Activated B cell treated with CpG ODN at 0.5 μM for 24 hours (primary cell): Measurements from ENCODE around the gene SNX6. TPM values are rescaled to one million over a fixed set of nuclear protein-coding genes. Genes with fewer than 3 reads are reported as not detected.
"Not testable (repeated sequence)": the region's sequence is repeated elsewhere in the genome, so short reads cannot be mapped to it uniquely, and the experiment has no call there.

ENCODE experiments used
- ATAC-seq: fragments of 200-7000 bp; cut with Tn5 transposase; one replicate; pipeline ENCODE4 v1.10.0; 2021; ENCODE audit warnings: low read depth, mild to moderate bottlenecking, moderate library complexity
- CTCF ChIA-PET: fragments of 350-600 bp; sonication (Branson Sonifier 250); formaldehyde crosslinking; loops from one replicate; lab custom pipeline; 2021; ENCODE audit warnings: antibody characterized with exemption; lab: Charles Lee
- POLR2A ChIA-PET: fragments of 350-600 bp; sonication (Branson Sonifier 250); formaldehyde crosslinking; loops from one replicate; lab custom pipeline; 2021; ENCODE audit warnings: antibody characterized with exemption; lab: Charles Lee
- DNase-seq: peaks from one replicate; pipeline ENCODE4 v3.0.0; 2022
- H3K27ac Mint-ChIP-seq: one replicate; pipeline ENCODE4 v1.8.0; 2020; ENCODE audit warnings: mixed read lengths
- H3K27me3 Mint-ChIP-seq: one replicate; pipeline ENCODE4 v1.8.0; 2021; ENCODE audit warnings: mixed read lengths
- H3K36me3 Mint-ChIP-seq: one replicate; pipeline ENCODE4 v1.8.0; 2021; ENCODE audit warnings: low read depth, mixed read lengths
- H3K4me1 Mint-ChIP-seq: one replicate; pipeline ENCODE4 v1.8.0; 2021; ENCODE audit warnings: mixed read lengths
- H3K4me3 Mint-ChIP-seq: one replicate; pipeline ENCODE4 v1.8.0; 2020; ENCODE audit warnings: mild to moderate bottlenecking, mixed read lengths
- H3K9me3 Mint-ChIP-seq: one replicate; pipeline ENCODE4 v1.8.0; 2020; ENCODE audit warnings: mixed read lengths
- intact Hi-C: fragments of 100-400 bp; cut with micrococcal nuclease; formaldehyde crosslinking; loops from one replicate; pipeline ENCODE4 v1.15.1; 2024
- total RNA-seq: library from RNA; stranded (reverse); gene quantifications from 2 replicates; pipeline ENCODE4 v1.2.3, GENCODE V29; 2022
- TF ChIP-seq, protein P1 (sequence below): fragments of 200-600 bp; IDR thresholded peaks from one replicate; pipeline ENCODE4 v1.8.0; 2022; ENCODE audit warnings: antibody characterized with exemption, mild to moderate bottlenecking

The SNX6 gene
- total RNA-seq, 1 donor from 2014 or later, result 56.0 TPM

DNA sequence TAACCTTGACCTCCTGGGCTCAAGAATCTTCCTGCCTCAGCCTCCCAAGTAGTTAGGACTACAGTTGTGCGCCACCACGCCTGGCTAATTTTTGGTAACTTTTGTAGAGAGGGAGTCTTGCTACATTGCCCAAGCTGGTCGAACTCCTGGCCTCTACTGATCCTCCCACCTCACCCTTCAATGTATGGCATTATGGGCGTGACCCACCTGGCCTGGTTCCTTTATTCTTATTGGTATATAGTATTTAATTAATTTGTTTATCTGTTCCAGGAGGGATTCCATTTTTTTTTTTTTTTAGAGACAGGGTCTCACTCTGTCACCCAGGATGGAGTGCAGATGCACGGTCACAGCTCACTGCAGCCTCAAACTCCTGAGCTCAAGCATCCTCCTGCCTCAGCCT is 49.6 kb downstream of the SNX6 start:
- no peak for ATAC-seq
- Mint-ChIP-seq H3K27ac (no peak overlapping the region), H3K27me3 (no peaks in the 10 kb centered on the region), H3K4me1 (no peaks in the 10 kb centered on the region), H3K36me3 (peaks cover 61% of the 10 kb centered on the region), H3K9me3 (no peaks in the 10 kb centered on the region), H3K4me3 (no peak overlapping the region)
- CTCF ChIA-PET, result no interaction called here
- intact Hi-C loops, result no loop called here
- TF ChIP-seq, protein P1, sequence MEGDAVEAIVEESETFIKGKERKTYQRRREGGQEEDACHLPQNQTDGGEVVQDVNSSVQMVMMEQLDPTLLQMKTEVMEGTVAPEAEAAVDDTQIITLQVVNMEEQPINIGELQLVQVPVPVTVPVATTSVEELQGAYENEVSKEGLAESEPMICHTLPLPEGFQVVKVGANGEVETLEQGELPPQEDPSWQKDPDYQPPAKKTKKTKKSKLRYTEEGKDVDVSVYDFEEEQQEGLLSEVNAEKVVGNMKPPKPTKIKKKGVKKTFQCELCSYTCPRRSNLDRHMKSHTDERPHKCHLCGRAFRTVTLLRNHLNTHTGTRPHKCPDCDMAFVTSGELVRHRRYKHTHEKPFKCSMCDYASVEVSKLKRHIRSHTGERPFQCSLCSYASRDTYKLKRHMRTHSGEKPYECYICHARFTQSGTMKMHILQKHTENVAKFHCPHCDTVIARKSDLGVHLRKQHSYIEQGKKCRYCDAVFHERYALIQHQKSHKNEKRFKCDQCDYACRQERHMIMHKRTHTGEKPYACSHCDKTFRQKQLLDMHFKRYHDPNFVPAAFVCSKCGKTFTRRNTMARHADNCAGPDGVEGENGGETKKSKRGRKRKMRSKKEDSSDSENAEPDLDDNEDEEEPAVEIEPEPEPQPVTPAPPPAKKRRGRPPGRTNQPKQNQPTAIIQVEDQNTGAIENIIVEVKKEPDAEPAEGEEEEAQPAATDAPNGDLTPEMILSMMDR, result no peak
- POLR2A ChIA-PET, result no interaction called here
- DNase-seq, result no peak

DNA sequence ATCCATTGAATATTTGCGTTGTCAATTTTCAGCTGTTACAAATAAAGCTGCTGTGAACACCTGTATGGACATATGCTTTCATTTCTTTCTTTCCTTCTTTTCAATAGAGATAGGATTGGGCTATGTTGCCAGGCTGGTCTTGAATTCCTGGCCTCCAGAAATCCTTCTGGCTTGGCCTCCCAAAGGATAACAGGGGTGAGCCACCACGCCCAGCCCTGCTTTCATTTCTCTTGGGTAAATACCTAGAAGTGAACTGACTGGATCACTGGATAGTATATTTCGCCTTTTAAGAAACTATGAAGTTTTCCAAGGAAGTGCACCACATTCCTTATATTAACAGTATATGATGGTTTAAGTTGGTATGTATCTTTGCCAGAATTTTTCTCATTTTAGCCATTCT is 58.2 kb downstream of the SNX6 start:
- Mint-ChIP-seq H3K27me3 (no peaks in the 10 kb centered on the region), H3K36me3 (peaks cover 58% of the 10 kb centered on the region)
- CTCF ChIA-PET, result no interaction called here

DNA sequence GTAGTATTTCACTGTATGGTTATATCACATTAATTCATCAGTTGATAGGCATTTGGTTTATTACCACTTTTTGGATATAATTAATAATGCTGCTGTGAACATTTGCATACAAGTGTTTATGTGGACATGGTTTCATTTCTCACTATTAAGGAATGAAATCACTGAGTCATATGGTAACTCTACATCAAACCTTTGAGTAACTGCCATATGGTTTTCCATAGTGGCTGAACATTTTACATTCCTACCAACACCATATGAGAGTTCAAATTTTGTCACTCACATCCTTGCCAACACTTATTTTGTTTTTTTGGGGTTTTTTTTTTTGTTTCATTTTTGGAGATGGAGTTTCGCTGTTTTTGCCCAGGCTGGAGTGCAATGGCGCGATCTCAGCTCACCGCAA is 60.2 kb downstream of the SNX6 start:
- no peak for DNase-seq
- ChIA-PET CTCF (no interaction called here), POLR2A (no interaction called here)
- intact Hi-C loops, result no loop called here
- Mint-ChIP-seq H3K36me3 (peaks cover 59% of the 10 kb centered on the region), H3K27ac (no peak overlapping the region), H3K27me3 (no peaks in the 10 kb centered on the region), H3K9me3 (no peaks in the 10 kb centered on the region), H3K4me3 (no peak overlapping the region), H3K4me1 (no peaks in the 10 kb centered on the region)
- ATAC-seq, result no peak
- TF ChIP-seq, protein P1, result no peak

More for the DNA sequence above, 58.2 kb downstream of the SNX6 start:
- Mint-ChIP-seq H3K4me1 (no peaks in the 10 kb centered on the region), H3K9me3 (no peaks in the 10 kb centered on the region), H3K27ac (no peak overlapping the region), H3K4me3 (no peak overlapping the region)
- TF ChIP-seq, protein P1, result no peak
- intact Hi-C loops, result no loop called here
- ATAC-seq, result no peak
- POLR2A ChIA-PET, result no interaction called here
- DNase-seq, result no peak

DNA sequence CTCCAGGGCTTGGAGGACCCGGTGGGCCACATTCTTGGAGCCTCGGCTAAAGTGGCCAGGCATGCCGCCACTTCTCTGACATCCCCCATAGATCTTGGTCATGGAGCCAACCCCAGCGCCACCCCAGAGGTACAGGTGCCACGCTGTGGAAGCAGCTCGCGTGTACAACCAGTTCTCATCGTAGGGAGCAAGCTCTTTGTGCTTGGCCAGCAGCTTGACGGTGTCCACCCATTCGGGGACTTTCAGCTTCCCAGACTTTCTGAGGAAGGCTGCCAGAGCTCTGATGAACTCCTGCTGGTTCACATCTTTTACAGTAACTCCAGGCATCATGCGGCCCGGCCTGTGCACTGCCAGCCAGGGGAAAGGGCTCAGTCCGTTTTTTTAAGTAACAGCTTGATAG is 61.1 kb downstream of the SNX6 start:
- H3K4me1 Mint-ChIP-seq, result no peaks in the 10 kb centered on the region
- ChIA-PET CTCF (no interaction called here), POLR2A (no interaction called here)
- ATAC-seq (no peak), DNase-seq (no peak)
- no peaks in the 10 kb centered on the region for H3K27me3 Mint-ChIP-seq
- TF ChIP-seq, protein P1, result no peak
- H3K4me3 Mint-ChIP-seq, result no peak overlapping the region
- intact Hi-C loops, result no loop called here
- H3K9me3 Mint-ChIP-seq, result no peaks in the 10 kb centered on the region
- no peak overlapping the region for H3K27ac Mint-ChIP-seq
- peaks cover 60% of the 10 kb centered on the region for H3K36me3 Mint-ChIP-seq

DNA sequence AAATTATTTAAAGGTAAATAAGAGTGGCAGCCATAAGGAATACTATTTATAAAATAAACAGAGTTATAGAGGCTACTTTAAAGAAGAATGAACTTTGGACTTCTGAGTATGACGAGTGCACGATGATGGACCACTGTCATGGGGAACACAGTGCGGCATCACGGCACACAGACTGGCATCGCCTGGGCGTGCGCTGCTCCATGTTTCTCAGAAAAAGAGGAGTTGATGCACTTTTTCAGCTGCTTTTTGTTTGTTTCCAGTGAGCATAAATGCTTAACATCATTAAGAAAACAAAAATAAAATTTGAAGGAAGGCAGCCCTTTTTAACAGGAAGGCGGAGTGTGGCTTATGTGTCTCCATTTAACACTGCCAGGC is 67.2 kb downstream of the SNX6 start:
- H3K9me3 Mint-ChIP-seq, result no peaks in the 10 kb centered on the region
- ChIA-PET CTCF (no interaction called here), POLR2A (no interaction called here)
- intact Hi-C loops, result no loop called here
- no peak overlapping the region for H3K27ac Mint-ChIP-seq
- no peaks in the 10 kb centered on the region for H3K4me1 Mint-ChIP-seq
- DNase-seq (no peak), ATAC-seq (no peak)
- TF ChIP-seq, protein P1, result no peak
- peaks cover 28% of the 10 kb centered on the region for H3K36me3 Mint-ChIP-seq
- no peak overlapping the region for H3K4me3 Mint-ChIP-seq
- H3K27me3 Mint-ChIP-seq, result no peaks in the 10 kb centered on the region

DNA sequence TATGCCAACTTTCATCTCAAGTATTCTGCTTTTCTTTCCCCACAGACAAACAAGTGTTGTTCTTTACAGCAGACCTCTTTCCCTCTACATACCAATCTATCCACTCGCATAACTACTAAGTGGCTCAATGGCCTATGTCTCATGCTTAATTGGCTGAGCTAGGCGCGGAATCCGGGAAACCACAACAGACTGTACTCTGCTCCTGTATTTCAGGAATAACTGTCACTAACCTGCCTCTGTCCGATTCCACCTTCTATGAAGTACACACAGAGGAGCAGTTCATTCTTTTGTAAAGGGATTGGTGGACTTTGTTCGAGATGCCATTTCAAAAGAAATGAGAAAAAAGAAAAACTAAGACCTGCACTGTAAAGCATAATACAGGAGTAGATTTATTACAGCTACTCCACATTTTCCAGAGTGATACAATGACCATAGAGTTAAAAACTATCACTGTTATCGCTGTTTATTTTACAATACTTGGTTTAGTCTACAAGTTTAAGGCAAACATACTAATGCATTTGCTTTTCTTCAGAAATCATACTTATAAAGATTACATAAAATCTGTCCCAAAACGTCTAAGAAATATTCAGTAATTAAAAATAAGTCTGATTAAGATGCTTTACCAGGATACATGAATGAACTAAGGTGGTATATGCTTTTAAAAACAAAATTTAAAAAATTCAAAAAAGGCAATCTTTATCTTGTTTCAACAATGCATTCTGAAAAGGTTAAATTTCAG is 67.7 kb downstream of the SNX6 start:
- CTCF ChIA-PET, H3K4me1 Mint-ChIP-seq, H3K27me3 Mint-ChIP-seq, H3K27ac Mint-ChIP-seq, intact Hi-C loops, H3K9me3 Mint-ChIP-seq, POLR2A ChIA-PET, H3K4me3 Mint-ChIP-seq, ATAC-seq, DNase-seq: not testable (repeated sequence)
- H3K36me3 Mint-ChIP-seq, result peaks cover 23% of the 10 kb centered on the region

DNA sequence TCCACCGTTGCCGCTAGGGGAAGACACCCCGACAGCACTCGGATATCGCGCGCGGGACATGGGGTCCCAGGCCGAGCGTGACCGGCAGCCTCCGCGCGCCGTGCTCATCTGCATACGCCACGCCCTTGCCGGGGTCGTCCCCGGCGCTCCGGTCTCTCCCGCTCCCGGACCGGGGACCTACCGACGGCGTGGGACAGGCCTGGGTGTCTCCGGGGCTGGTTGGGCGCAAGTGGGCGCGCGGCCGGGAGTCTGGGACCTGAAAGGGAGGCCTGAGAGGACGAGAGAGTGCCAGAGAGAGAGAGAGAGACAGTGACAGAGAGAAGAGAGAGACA is 73.5 kb downstream of the SNX6 start:
- H3K4me3 Mint-ChIP-seq, H3K27me3 Mint-ChIP-seq, intact Hi-C loops, POLR2A ChIA-PET, CTCF ChIA-PET, H3K9me3 Mint-ChIP-seq, H3K27ac Mint-ChIP-seq, H3K36me3 Mint-ChIP-seq, DNase-seq: not testable (repeated sequence)
- peaks cover 15% of the 10 kb centered on the region for H3K4me1 Mint-ChIP-seq
- ATAC-seq, result peak; percentile 59
